Naive thymus-derived CD4-positive, alpha-beta T cell (primary cell): ENCODE measurements around the gene PODN. TPM values are rescaled to one million over a fixed set of nuclear protein-coding genes. Genes with fewer than 3 reads are reported as not detected.

Experiments
- ATAC-seq: fragments of 150-1000 bp; cut with Tn5 transposase; 2 replicates; pipeline ENCODE4 v1.10.0; 2021; ENCODE audit warnings: mild to moderate bottlenecking, moderate library complexity
- CTCF ChIA-PET: fragments of 350-600 bp; sonication (Branson Sonifier 250); formaldehyde crosslinking; loops from one replicate; lab custom pipeline; 2021; ENCODE audit warnings: antibody characterized with exemption; lab: Charles Lee
- POLR2A ChIA-PET: fragments of 350-600 bp; sonication (Branson Sonifier 250); formaldehyde crosslinking; loops from one replicate; lab custom pipeline; 2021; ENCODE audit warnings: antibody characterized with exemption, inconsistent platforms; lab: Charles Lee
- DNase-seq, 9 donors: peaks; one replicate each; pipeline versions ENCODE4 v3.0.0 to v3.0.0-alpha.2; 2020 to 2022; ENCODE audit warnings: mixed read lengths in 1 of 9
- H3K27ac ChIP-seq: one replicate; pipeline ENCODE4 v1.7.0; 2013; ENCODE audit warnings: mild to moderate bottlenecking, low read depth, low read length, moderate library complexity
- H3K27me3 ChIP-seq, 2 donors: one replicate each; pipeline ENCODE4 v1.7.0; 2013; ENCODE audit warnings: low read length in 2 of 2, mild to moderate bottlenecking in 2 of 2, moderate library complexity in 2 of 2; ENCODE audit not compliant: control insufficient read depth in 2 of 2, insufficient read depth in 2 of 2
- H3K36me3 ChIP-seq, 3 experiments: 1 replicate in 2 of 3; 2 replicates in 1 of 3; pipeline ENCODE4 v1.7.0; 2013; ENCODE audit warnings: low read length in 3 of 3, mild to moderate bottlenecking in 3 of 3, moderate library complexity in 1 of 3; ENCODE audit not compliant: insufficient read depth in 3 of 3, control insufficient read depth in 2 of 3
- H3K4me1 ChIP-seq, 2 donors: one replicate each; pipeline ENCODE4 v1.7.0; 2013; ENCODE audit warnings: low read length in 2 of 2, mild to moderate bottlenecking in 2 of 2, moderate library complexity in 1 of 2; ENCODE audit not compliant: control insufficient read depth in 2 of 2, insufficient read depth in 2 of 2
- H3K4me3 ChIP-seq: 2 replicates; pipeline ENCODE4 v1.7.0; 2013; ENCODE audit warnings: mild to moderate bottlenecking, low read length
- H3K9me3 ChIP-seq, 3 experiments: 1 replicate in 2 of 3; 2 replicates in 1 of 3; pipeline ENCODE4 v1.7.0; 2013; ENCODE audit warnings: low read length in 3 of 3; ENCODE audit not compliant: control insufficient read depth in 2 of 3
- H3K27ac Mint-ChIP-seq, 9 donors: one replicate each; pipeline ENCODE4 v1.8.0; 2020 to 2022; ENCODE audit warnings: mixed read lengths in 9 of 9, mild to moderate bottlenecking in 8 of 9, moderate library complexity in 5 of 9, inconsistent platforms in 2 of 9
- H3K27me3 Mint-ChIP-seq, 5 donors: one replicate each; pipeline ENCODE4 v1.8.0; 2021 to 2022; ENCODE audit warnings: mixed read lengths in 5 of 5, mild to moderate bottlenecking in 1 of 5
- H3K36me3 Mint-ChIP-seq, 5 donors: one replicate each; pipeline ENCODE4 v1.8.0; 2020 to 2022; ENCODE audit warnings: mixed read lengths in 5 of 5, mild to moderate bottlenecking in 3 of 5, inconsistent platforms in 1 of 5
- H3K4me1 Mint-ChIP-seq, 7 donors: one replicate each; pipeline ENCODE4 v1.8.0; 2020 to 2022; ENCODE audit warnings: mixed read lengths in 7 of 7, mild to moderate bottlenecking in 3 of 7, inconsistent platforms in 1 of 7
- H3K4me3 Mint-ChIP-seq, 10 donors: one replicate each; pipeline ENCODE4 v1.8.0; 2020 to 2022; ENCODE audit warnings: mild to moderate bottlenecking in 10 of 10, mixed read lengths in 10 of 10, moderate library complexity in 6 of 10, inconsistent platforms in 2 of 10
- H3K9me3 Mint-ChIP-seq, 11 donors: one replicate each; pipeline ENCODE4 v1.8.0; 2020 to 2022; ENCODE audit warnings: mixed read lengths in 11 of 11, mild to moderate bottlenecking in 4 of 11, inconsistent platforms in 1 of 11, moderate library complexity in 1 of 11
- intact Hi-C, 2 donors: fragments of 100-400 bp; cut with micrococcal nuclease; formaldehyde crosslinking; loops; one replicate each; pipeline ENCODE4 v1.15.1; 2023
- polyA plus RNA-seq, 2 donors: library from polyadenylated mRNA; unstranded; fragments of 300-500 nt; fragmentation: Illumina TruSeq; gene quantifications; one replicate each; pipeline ENCODE4 v1.2.3, GENCODE V29; 2021
- total RNA-seq, 6 experiments: library from RNA in 5 of 6; stranded (reverse) in 5 of 6; gene quantifications; 1 replicate in 5 of 6; 2 replicates in 1 of 6; pipeline ENCODE4 v1.2.3 and lab custom pipeline; 2021 to 2026

Gene PODN
- total and polyA plus RNA-seq, 7 experiments from 2014 or later = 0.88 TPM; not detected in 6

GRCh38 chr1:53085405-53085804, 23.4 kb downstream of the PODN start:
- no peaks in the 10 kb centered on the region for H3K9me3 ChIP-seq
- POLR2A ChIA-PET = no interaction called here
- Mint-ChIP-seq H3K27ac (no peak overlapping the region), H3K27me3 (no peaks in the 10 kb centered on the region), H3K36me3 (no peaks in the 10 kb centered on the region), H3K9me3 (no peaks in the 10 kb centered on the region), H3K4me1 (peaks cover 0 to 17% (median 0%) of the 10 kb centered on the region in 7 donors), H3K4me3 (no peak overlapping the region)
- intact Hi-C loops = no loop called here
- H3K27ac ChIP-seq = no peak overlapping the region
- CTCF ChIA-PET = no interaction called here
- no peaks in the 10 kb centered on the region for H3K36me3 ChIP-seq
- no peaks in the 10 kb centered on the region for H3K4me1 ChIP-seq
- H3K4me3 ChIP-seq = no peak overlapping the region
- ATAC-seq = no peak
- no peaks in the 10 kb centered on the region for H3K27me3 ChIP-seq
- no peak for DNase-seq

- no peaks in the 10 kb centered on the region for H3K36me3 ChIP-seq
- no peaks in the 10 kb centered on the region for H3K27me3 ChIP-seq
- Mint-ChIP-seq H3K4me3 (no peak overlapping the region), H3K27ac (no peak overlapping the region), H3K27me3 (no peaks in the 10 kb centered on the region), H3K36me3 (no peaks in the 10 kb centered on the region), H3K4me1 (peaks cover 0 to 17% (median 0%) of the 10 kb centered on the region in 7 donors), H3K9me3 (no peaks in the 10 kb centered on the region)
- no peak overlapping the region for H3K4me3 ChIP-seq
- no peaks in the 10 kb centered on the region for H3K4me1 ChIP-seq
- intact Hi-C loops = no loop called here
- no peak overlapping the region for H3K27ac ChIP-seq
- DNase-seq = no peak
- ChIA-PET POLR2A (no interaction called here), CTCF (no interaction called here)
- H3K9me3 ChIP-seq = no peaks in the 10 kb centered on the region
- no peak for ATAC-seq
Observed at GRCh38 chr1:53086491-53087070, 24.6 kb downstream of the PODN start.

- Mint-ChIP-seq H3K27me3 (no peaks in the 10 kb centered on the region), H3K4me3 (no peak overlapping the region), H3K4me1 (peaks cover 0 to 17% (median 0%) of the 10 kb centered on the region in 7 donors), H3K36me3 (no peaks in the 10 kb centered on the region), H3K9me3 (no peaks in the 10 kb centered on the region), H3K27ac (no peak overlapping the region)
- DNase-seq = no peak
- H3K27ac ChIP-seq = no peak overlapping the region
- ChIA-PET CTCF (no interaction called here), POLR2A (no interaction called here)
- intact Hi-C loops = no loop called here
- no peak overlapping the region for H3K4me3 ChIP-seq
- H3K9me3 ChIP-seq = no peaks in the 10 kb centered on the region
- H3K36me3 ChIP-seq = no peaks in the 10 kb centered on the region
- H3K4me1 ChIP-seq = no peaks in the 10 kb centered on the region
- H3K27me3 ChIP-seq = no peaks in the 10 kb centered on the region
- ATAC-seq = no peak
Observed at GRCh38 chr1:53087332-53088285, 25.6 kb downstream of the PODN start.

- Histone ChIP-seq H3K36me3 (no peaks in the 10 kb centered on the region), H3K4me3 (no peak overlapping the region), H3K9me3 (no peaks in the 10 kb centered on the region), H3K27ac (no peak overlapping the region), H3K4me1 (no peaks in the 10 kb centered on the region), H3K27me3 (no peaks in the 10 kb centered on the region)
- POLR2A ChIA-PET = no interaction called here
- ATAC-seq (no peak), DNase-seq (no peak)
- no peak overlapping the region for H3K4me3 Mint-ChIP-seq
- CTCF ChIA-PET = interaction anchor here (0.6 kb wide), 1 partner anchor 941 kb away, joined by 6 read pairs; no protein-coding TSS in a partner anchor
- H3K9me3 Mint-ChIP-seq = no peaks in the 10 kb centered on the region
- intact Hi-C loops = no loop called here
- peaks cover 0 to 7% (median 0%) of the 10 kb centered on the region in 7 donors for H3K4me1 Mint-ChIP-seq
- no peaks in the 10 kb centered on the region for H3K36me3 Mint-ChIP-seq
- no peaks in the 10 kb centered on the region for H3K27me3 Mint-ChIP-seq
- H3K27ac Mint-ChIP-seq = no peak overlapping the region
Observed at GRCh38 chr1:53088616-53089300, 26.7 kb downstream of the PODN start.

GRCh38 chr1:53089478-53090226, 27.6 kb downstream of the PODN start:
- Mint-ChIP-seq H3K36me3 (no peaks in the 10 kb centered on the region), H3K27me3 (no peaks in the 10 kb centered on the region), H3K4me1 (peaks cover 0 to 3% (median 0%) of the 10 kb centered on the region in 7 donors), H3K27ac (no peak overlapping the region), H3K4me3 (no peak overlapping the region), H3K9me3 (no peaks in the 10 kb centered on the region)
- DNase-seq = no peak
- CTCF ChIA-PET = no interaction called here
- no peaks in the 10 kb centered on the region for H3K27me3 ChIP-seq
- ATAC-seq = no peak
- H3K9me3 ChIP-seq = no peaks in the 10 kb centered on the region
- POLR2A ChIA-PET = no interaction called here
- no peaks in the 10 kb centered on the region for H3K4me1 ChIP-seq
- intact Hi-C loops = no loop called here
- H3K36me3 ChIP-seq = no peaks in the 10 kb centered on the region
- H3K27ac ChIP-seq = no peak overlapping the region
- no peak overlapping the region for H3K4me3 ChIP-seq

GRCh38 chr1:53090227-53091147, 28.5 kb downstream of the PODN start:
- ChIA-PET CTCF (no interaction called here), POLR2A (no interaction called here)
- no peaks in the 10 kb centered on the region for H3K4me1 ChIP-seq
- no peak for DNase-seq
- Mint-ChIP-seq H3K9me3 (no peaks in the 10 kb centered on the region), H3K36me3 (no peaks in the 10 kb centered on the region), H3K27ac (no peak overlapping the region), H3K4me3 (no peak overlapping the region), H3K4me1 (no peaks in the 10 kb centered on the region), H3K27me3 (no peaks in the 10 kb centered on the region)
- H3K9me3 ChIP-seq = no peaks in the 10 kb centered on the region
- H3K36me3 ChIP-seq = no peaks in the 10 kb centered on the region
- H3K27ac ChIP-seq = no peak overlapping the region
- intact Hi-C loops = no loop called here
- no peaks in the 10 kb centered on the region for H3K27me3 ChIP-seq
- ATAC-seq = peak; percentile 60
- no peak overlapping the region for H3K4me3 ChIP-seq
